Activated CD8-positive, alpha-beta memory T cell treated with anti-CD3 and anti-CD28 coated beads for 36 hours (primary cell): ENCODE results near the gene NEGR1. TPM values are rescaled to one million over a fixed set of nuclear protein-coding genes. Genes with fewer than 3 reads are reported as not detected.

ENCODE experiments used
- CTCF ChIA-PET: fragments of 350-600 bp; sonication (Branson Sonifier 250); formaldehyde crosslinking; loops from one replicate; lab custom pipeline; 2021; ENCODE audit warnings: antibody characterized with exemption; lab: Charles Lee
- POLR2A ChIA-PET: fragments of 350-600 bp; sonication (Branson Sonifier 250); formaldehyde crosslinking; loops from one replicate; lab custom pipeline; 2021; ENCODE audit warnings: antibody characterized with exemption; lab: Charles Lee
- total RNA-seq, 2 experiments: library from RNA; stranded (reverse); gene quantifications; one replicate each; pipeline ENCODE4 v1.2.3, GENCODE V29; 2021

Gene NEGR1
- total RNA-seq, 2 experiments from 2014 or later = not detected

GRCh38 chr1:71630073-71630472, 652.3 kb downstream of the NEGR1 start:
- CTCF ChIA-PET = no interaction called here

GRCh38 chr1:71625004-71625403, 657.3 kb downstream of the NEGR1 start:
- ChIA-PET POLR2A (no interaction called here), CTCF (no interaction called here)

More at GRCh38 chr1:71630073-71630472, 652.3 kb downstream of the NEGR1 start:
- POLR2A ChIA-PET = no interaction called here

DNA sequence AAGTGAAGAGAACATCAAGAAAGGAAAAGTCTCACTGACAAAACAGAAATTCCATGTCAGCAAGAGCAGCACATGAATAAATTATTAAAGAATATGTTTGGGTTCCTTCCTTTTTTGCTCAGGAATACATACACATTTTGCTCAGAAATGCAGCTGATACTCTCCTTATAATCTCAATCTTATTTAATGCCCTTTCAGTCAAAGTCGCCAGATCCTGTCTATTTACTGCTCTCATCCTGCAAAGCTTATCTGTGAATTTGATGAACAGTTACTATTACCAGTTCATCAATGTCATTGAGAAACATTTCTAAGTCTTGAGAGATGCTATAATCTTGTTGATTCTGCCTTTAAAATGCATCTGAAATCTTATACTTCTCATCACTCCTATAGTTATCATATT, 658.5 kb downstream of the NEGR1 start:
- POLR2A ChIA-PET = no interaction called here
- CTCF ChIA-PET = no interaction called here

- POLR2A ChIA-PET = no interaction called here
- CTCF ChIA-PET = no interaction called here
Measured at GRCh38 chr1:71621785-71622184, 660.6 kb downstream of the NEGR1 start.

DNA sequence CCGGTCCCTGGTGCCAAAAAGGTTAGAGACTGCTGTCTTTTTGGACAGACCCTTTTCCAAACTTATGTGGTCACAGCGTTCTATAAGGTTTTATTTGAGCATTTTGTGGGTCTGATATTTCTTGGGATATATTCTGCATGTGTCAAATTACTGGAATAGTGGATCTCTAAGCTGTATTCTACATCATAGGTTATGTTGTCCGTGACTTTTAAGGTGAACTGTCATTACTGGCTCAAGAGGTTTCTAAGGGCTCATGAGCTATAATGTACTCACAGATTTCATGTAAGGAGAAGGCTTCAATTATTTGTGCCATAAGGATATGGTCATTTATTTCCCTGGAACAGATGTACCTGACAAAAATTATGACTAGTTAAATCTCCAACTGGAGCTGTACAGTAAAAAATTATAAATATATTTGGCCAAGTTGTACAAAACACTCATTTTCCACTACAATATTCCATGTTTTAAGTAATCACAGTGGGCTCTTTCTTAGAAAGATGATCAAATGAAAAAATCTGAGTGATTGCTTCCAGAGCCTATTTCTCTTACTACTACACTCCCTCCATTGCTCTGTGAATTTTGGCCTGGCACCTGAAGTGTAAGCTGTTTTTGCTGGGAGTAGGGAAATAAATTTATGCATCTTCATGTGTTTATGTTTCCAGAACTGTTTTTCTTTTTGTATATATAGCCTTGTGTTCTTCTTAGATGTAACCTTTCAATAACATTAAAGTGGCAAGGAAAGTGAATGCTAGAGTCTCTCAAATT, 663.4 kb downstream of the NEGR1 start:
- ChIA-PET POLR2A (no interaction called here), CTCF (no interaction called here)

GRCh38 chr1:71618191-71618590, 664.1 kb downstream of the NEGR1 start:
- ChIA-PET CTCF (no interaction called here), POLR2A (no interaction called here)

DNA sequence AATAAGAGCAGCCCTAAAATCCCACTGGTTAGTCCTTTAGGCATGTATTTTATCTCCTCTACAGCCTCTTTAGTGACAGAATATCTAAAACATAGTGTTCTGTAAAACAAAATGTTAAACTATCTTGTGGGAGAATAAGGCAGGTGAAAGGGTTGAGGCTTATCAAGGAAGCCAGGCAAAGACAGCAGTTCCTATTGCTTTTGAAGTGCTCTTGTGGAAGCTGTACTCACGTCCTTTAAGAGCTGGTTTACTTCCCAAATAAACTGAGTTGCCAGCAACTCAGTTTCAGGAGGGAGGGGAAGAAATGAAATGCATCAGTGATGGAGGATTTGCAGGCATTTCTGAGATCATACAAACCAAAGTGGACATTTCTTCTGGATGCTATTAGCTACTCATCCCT, 671.9 kb downstream of the NEGR1 start:
- ChIA-PET POLR2A (no interaction called here), CTCF (no interaction called here)

GRCh38 chr1:71603044-71603776, 679.1 kb downstream of the NEGR1 start:
- ChIA-PET POLR2A (no interaction called here), CTCF (no interaction called here)

DNA sequence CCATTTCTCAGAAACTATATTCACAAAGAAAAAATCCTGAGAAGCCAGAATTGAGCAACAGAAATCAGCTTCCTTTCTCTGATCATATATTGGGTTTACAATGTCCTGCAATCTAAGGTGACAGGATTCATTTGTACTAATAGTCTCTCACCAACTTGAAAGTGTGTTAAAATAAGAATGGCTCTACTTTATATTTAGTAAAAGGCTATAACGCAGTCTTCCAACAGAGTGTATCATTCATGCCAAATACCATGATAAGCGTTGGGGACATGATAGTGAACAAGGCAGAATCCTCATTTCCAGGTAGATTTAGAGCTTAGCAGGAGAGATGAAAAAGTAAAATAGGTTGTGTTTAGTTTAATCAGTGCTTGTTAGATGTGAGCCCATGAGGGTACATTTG, 682.3 kb downstream of the NEGR1 start:
- POLR2A ChIA-PET = no interaction called here
- CTCF ChIA-PET = no interaction called here

GRCh38 chr1:71599306-71599705, 683.0 kb downstream of the NEGR1 start:
- CTCF ChIA-PET = no interaction called here
- POLR2A ChIA-PET = no interaction called here

DNA sequence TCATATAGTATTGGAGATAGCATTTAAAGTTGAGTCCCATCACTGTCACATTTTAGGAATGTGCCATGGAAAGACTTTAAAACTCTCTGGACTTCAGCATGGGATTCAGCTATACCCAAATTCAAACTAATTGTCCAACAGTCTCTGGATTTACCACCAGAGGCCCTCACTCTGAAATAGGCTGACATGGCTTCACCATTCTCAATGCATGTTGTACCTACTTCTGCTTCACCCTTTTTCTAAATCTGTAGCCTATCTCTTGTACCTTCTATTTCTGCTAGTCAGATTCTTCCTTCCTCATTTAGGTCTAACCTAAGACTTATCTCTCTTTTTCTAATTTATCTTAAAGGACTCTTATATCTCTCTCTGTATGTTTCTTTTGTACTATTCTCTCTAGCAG, 688.8 kb downstream of the NEGR1 start:
- ChIA-PET POLR2A (no interaction called here), CTCF (no interaction called here)

- POLR2A ChIA-PET = no interaction called here
- CTCF ChIA-PET = no interaction called here
Measured at GRCh38 chr1:71592646-71593274, 689.6 kb downstream of the NEGR1 start.

DNA sequence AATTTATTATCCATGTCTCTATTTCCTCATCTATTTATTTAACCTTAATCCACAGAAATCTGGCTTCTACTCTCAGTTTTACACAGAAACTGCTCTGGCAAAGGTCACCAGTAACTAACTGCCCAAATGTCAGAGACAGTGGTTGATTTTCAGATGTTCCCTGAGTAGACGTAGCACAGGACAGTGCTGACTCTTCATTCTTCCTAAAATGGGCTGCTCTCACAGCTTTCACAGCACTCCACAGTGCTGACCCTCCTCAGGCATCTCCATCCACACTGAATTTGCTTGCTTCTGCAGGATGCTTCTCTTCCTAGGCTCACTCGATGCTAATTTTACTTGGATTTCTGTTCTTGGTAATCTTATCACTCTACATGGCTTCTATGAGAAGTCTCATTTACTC, 693.3 kb downstream of the NEGR1 start:
- POLR2A ChIA-PET = no interaction called here
- CTCF ChIA-PET = no interaction called here

DNA sequence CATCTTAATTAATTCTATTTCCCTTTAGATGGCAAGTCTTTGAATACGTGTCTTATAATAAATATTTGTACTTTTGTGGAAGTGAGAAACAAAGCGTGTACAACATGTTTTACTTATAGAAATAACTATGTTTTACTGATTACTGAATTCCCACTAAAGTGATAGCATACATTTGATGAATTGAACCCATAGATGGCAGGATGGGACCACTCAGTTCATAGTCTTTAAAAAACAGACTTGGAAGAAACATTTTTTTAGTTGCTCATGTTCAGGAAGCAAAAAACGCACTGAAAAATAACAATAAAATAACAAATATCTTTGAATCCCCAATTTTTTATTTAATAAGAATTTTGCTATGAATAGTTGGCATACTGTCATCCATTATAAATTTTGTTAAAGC, 694.4 kb downstream of the NEGR1 start:
- POLR2A ChIA-PET = no interaction called here
- CTCF ChIA-PET = no interaction called here

- ChIA-PET CTCF (no interaction called here), POLR2A (no interaction called here)
Measured at GRCh38 chr1:71586030-71586429, 696.3 kb downstream of the NEGR1 start.

GRCh38 chr1:71583756-71584155, 698.6 kb downstream of the NEGR1 start:
- ChIA-PET CTCF (no interaction called here), POLR2A (no interaction called here)

- CTCF ChIA-PET = no interaction called here
- POLR2A ChIA-PET = no interaction called here
Measured at GRCh38 chr1:71582673-71583072, 699.7 kb downstream of the NEGR1 start.

- POLR2A ChIA-PET = no interaction called here
- CTCF ChIA-PET = no interaction called here
Measured at GRCh38 chr1:71577451-71578131, 704.7 kb downstream of the NEGR1 start.

- POLR2A ChIA-PET = no interaction called here
- CTCF ChIA-PET = no interaction called here
Measured at GRCh38 chr1:71572038-71572437, 710.3 kb downstream of the NEGR1 start.

DNA sequence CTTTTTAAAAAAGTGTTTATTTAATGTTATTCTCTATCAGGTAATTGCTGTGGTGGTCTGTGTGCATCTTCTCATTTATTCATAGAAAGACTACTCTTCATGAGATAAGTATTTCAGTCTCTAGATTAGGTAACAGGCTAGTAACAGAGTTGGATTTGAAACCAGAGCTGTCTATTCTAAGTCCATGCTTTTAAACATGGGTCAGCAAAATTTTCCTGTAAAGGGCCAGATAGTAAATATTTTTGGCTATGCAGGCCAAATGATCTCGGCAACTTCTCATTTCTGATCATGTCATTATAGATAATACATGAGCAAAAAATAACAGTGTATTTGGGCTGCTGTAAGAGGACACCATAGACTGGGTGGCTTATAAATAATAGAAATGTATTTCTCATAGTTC, 715.9 kb downstream of the NEGR1 start:
- ChIA-PET CTCF (no interaction called here), POLR2A (no interaction called here)
